Esophagus squamous epithelium (tissue), 4 donors: ENCODE measurements around the gene TLCD3B.

Source experiments
- POLR2A ChIP-seq, 4 donors: fragments of 450-650 bp; IDR thresholded peaks; one replicate each; pipeline ENCODE4 v1.6.1; 2017; ENCODE audit warnings: antibody characterized with exemption in 4 of 4, mild to moderate bottlenecking in 4 of 4, moderate library complexity in 3 of 4
- TF ChIP-seq, protein P1 (sequence below), 6 experiments: fragments of 450-650 bp in 4 of 6; fragments of 200-600 bp in 2 of 6; sonication (generic) in 2 of 6; IDR thresholded peaks; one replicate each; pipeline ENCODE4 v1.5.1; 2016 to 2019; ENCODE audit warnings: antibody characterized with exemption in 6 of 6, mild to moderate bottlenecking in 4 of 6, moderate library complexity in 4 of 6

DNA sequence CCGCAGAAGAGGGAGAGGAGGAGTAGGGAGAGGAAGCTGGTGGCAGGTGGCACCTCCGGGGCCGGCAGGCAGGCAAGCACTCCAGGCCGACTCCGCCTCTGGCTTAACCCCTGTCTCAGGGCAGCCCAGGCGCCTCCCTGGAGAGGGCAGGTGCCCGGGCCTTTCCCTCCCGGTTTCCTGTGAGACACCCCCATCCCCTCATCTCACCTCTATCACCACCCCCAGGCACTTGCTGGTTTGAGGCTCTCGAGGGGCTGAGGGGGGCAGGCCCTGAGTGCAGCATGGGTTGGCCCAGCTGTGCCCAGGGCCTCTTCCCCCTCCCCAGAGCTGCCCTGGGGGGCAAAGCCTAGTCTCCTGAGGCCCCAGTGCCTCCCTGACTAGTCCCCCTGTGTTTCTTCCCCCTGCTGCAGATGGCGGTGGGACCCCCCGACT, 26.2 kb downstream of the TLCD3B start:
- TF ChIP-seq, protein P1, sequence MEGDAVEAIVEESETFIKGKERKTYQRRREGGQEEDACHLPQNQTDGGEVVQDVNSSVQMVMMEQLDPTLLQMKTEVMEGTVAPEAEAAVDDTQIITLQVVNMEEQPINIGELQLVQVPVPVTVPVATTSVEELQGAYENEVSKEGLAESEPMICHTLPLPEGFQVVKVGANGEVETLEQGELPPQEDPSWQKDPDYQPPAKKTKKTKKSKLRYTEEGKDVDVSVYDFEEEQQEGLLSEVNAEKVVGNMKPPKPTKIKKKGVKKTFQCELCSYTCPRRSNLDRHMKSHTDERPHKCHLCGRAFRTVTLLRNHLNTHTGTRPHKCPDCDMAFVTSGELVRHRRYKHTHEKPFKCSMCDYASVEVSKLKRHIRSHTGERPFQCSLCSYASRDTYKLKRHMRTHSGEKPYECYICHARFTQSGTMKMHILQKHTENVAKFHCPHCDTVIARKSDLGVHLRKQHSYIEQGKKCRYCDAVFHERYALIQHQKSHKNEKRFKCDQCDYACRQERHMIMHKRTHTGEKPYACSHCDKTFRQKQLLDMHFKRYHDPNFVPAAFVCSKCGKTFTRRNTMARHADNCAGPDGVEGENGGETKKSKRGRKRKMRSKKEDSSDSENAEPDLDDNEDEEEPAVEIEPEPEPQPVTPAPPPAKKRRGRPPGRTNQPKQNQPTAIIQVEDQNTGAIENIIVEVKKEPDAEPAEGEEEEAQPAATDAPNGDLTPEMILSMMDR (IDR thresholded peaks at IDR 0.05), result no peak
- TF ChIP-seq POLR2A (IDR thresholded peaks at IDR 0.05), result no peak
